Large intestine (tissue), 3 donors: ENCODE data around the gene PYCR2. TPM values are rescaled to one million over a fixed set of nuclear protein-coding genes. Genes with fewer than 3 reads are reported as not detected.

Source experiments
- DNase-seq, 2 donors: peaks; one replicate each; pipeline versions ENCODE4 v3.0.0 to v3.0.0-alpha.2; 2013
- H3K27ac ChIP-seq: one replicate; pipeline ENCODE4 v1.5.1; 2013; ENCODE audit warnings: low read length
- H3K27me3 ChIP-seq: 2 replicates; pipeline ENCODE4 v1.6.1; 2013; ENCODE audit warnings: low read length; ENCODE audit not compliant: control insufficient read depth, insufficient read depth
- H3K36me3 ChIP-seq: 2 replicates; pipeline ENCODE4 v1.6.1; 2013; ENCODE audit warnings: low read length; ENCODE audit not compliant: control insufficient read depth, insufficient read depth
- H3K4me1 ChIP-seq: one replicate; pipeline ENCODE4 v1.6.1; 2013; ENCODE audit warnings: low read length; ENCODE audit not compliant: control insufficient read depth, insufficient read depth
- H3K4me3 ChIP-seq: one replicate; pipeline ENCODE4 v1.5.1; 2013; ENCODE audit warnings: low read length
- H3K9me3 ChIP-seq: one replicate; pipeline ENCODE4 v1.6.1; 2013; ENCODE audit warnings: mild to moderate bottlenecking, low read depth, low read length, moderate library complexity; ENCODE audit not compliant: control insufficient read depth
- WGBS: methylation state at CpG from one replicate; pipeline ENCODE4 v1.1.5; 2013; ENCODE audit warnings: low lambda C conversion rate; ENCODE audit not compliant: insufficient coverage; 5-methylcytosine and 5-hydroxymethylcytosine counted together
- polyA plus RNA-seq: library from polyadenylated mRNA; unstranded; fragments of 120-200 nt; gene quantifications from one replicate; pipeline ENCODE4 v1.2.1, GENCODE V29; 2013

Gene PYCR2
- polyA plus RNA-seq, 1 donor: 43.0 TPM

DNA sequence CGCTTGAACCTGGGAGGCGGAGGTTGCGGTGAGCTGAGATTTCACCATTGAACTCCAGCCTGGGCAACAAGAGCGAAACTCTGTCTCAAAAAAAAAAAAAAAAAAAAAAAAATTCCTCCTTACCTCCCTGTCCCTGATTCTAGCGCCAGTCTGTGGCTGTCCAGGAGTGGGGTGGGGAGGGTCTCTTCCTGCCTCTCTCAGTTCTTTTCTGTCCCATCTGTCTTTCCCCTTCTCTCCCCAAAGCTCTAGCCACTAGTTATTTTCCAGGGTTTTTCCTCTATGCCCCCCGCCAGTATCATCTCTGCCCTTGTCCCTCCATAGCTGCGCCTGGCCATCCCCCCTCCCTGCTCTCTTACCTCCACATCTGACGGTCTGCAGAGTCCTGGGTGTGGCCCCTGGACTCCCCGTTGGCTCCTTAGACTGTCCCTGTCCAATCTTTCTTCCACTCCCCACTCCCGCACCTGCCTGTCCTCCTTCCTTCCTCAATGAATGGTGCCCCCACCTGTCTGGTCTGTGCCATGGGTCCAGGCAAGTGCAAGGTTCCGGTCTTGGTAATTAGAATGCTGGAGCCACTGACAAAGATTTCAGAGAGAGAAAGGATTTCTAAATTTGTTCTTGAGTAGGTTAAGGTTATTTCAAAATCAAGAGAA is 40.3 kb downstream of the PYCR2 start:
- H3K27ac ChIP-seq: peak overlapping the region; percentile 95
- no peaks in the 10 kb centered on the region for H3K27me3 ChIP-seq
- no peak for DNase-seq
- H3K4me1 ChIP-seq: peaks cover 35% of the 10 kb centered on the region
- H3K9me3 ChIP-seq: no peaks in the 10 kb centered on the region
- 100% methylated on average over 1 of the region's 11 CpGs for WGBS
- peak overlapping the region; percentile 94 for H3K4me3 ChIP-seq
- no peaks in the 10 kb centered on the region for H3K36me3 ChIP-seq

GRCh38 chr1:225882694-225883615 is 41.1 kb downstream of the PYCR2 start:
- peak in 1 of 2 donors; percentile 71 for DNase-seq
- no CpG with 5 or more reads among the region's 63 CpGs for whole genome bisulfite sequencing
- peaks cover 43% of the 10 kb centered on the region for H3K4me1 ChIP-seq

DNA sequence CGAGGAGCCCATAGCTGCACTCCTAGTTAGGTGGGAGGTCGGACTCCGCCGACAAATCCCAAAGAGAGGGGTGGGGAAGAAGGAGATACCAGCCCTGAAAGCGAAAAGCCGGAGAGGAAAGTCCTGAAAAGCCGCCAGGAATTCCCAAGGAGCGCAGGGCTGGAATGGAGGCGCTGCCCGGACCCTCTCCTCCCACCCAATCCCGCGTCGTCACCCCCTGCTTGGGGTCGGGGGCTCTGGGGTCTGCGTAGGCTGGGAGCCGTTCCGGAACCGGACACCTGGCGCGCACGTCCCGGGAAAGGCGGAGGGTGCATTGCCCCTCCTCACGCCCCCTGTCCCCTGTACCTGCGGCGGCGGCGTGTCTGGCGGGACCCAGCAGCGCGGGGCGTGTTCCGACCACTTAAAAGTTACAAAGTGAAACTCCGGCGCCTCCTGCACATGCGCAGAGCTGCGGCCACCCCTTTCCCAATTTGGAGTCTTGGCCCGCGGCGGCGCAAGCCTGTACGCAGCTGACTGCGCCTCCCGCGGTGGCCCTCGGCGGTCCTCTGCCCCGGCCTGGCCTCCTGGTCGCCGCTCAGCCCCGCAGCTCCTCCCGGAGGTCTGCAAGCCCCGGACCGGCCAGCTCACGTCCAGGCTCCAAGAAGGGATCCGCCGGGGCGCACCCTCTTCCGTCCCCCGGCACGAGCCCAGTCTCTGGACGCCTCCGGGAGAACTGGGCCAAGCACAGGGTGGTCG is 41.9 kb downstream of the PYCR2 start, which contains the start of gene TMEM63A:
TMEM63A (minus strand) TSS at position 422 of the 735 bp plus-strand sequence. CDS start 4,800 bp downstream, outside the sequence.
- peak; percentile 86 to 90 for DNase-seq
- Histone ChIP-seq H3K27ac (peak within 1 kb of the TSS; percentile 95), H3K27me3 (no peaks in the 10 kb centered on the region), H3K4me1 (peaks cover 51% of the 10 kb centered on the region), H3K36me3 (peaks cover 7% of the 10 kb centered on the region), H3K4me3 (peak within 1 kb of the TSS; percentile 94), H3K9me3 (no peaks in the 10 kb centered on the region)
- no CpG with 5 or more reads among the region's 64 CpGs for WGBS

More at GRCh38 chr1:225882694-225883615, 41.1 kb downstream of the PYCR2 start:
- Histone ChIP-seq H3K27me3 (no peaks in the 10 kb centered on the region), H3K27ac (peak overlapping the region; percentile 95), H3K36me3 (no peaks in the 10 kb centered on the region), H3K4me3 (peak overlapping the region; percentile 94), H3K9me3 (no peaks in the 10 kb centered on the region)

- H3K27me3 ChIP-seq: no peaks in the 10 kb centered on the region
- H3K27ac ChIP-seq: peak overlapping the region; percentile 95
- H3K9me3 ChIP-seq: no peaks in the 10 kb centered on the region
- peaks cover 12% of the 10 kb centered on the region for H3K36me3 ChIP-seq
- WGBS: no CpG with 5 or more reads among the region's 25 CpGs
- H3K4me3 ChIP-seq: peak overlapping the region; percentile 94
- H3K4me1 ChIP-seq: peaks cover 53% of the 10 kb centered on the region
- peak; percentile 62 to 88 for DNase-seq
These were observed 42.7 kb downstream of the PYCR2 start for GRCh38 chr1:225881081-225881958.

GRCh38 chr1:225880636-225881035 is 43.4 kb downstream of the PYCR2 start:
- Histone ChIP-seq H3K27ac (peak overlapping the region; percentile 95), H3K36me3 (peaks cover 15% of the 10 kb centered on the region), H3K4me3 (peak overlapping the region; percentile 94), H3K4me1 (peaks cover 60% of the 10 kb centered on the region), H3K9me3 (no peaks in the 10 kb centered on the region), H3K27me3 (no peaks in the 10 kb centered on the region)
- WGBS: no CpG with 5 or more reads among the region's 5 CpGs
- DNase-seq: peak in 1 of 2 donors; percentile 74

GRCh38 chr1:225880222-225880588 is 43.8 kb downstream of the PYCR2 start:
- H3K36me3 ChIP-seq: peaks cover 15% of the 10 kb centered on the region
- no peaks in the 10 kb centered on the region for H3K9me3 ChIP-seq
- no peaks in the 10 kb centered on the region for H3K27me3 ChIP-seq
- H3K4me3 ChIP-seq: peak overlapping the region; percentile 94
- H3K27ac ChIP-seq: peak overlapping the region; percentile 95
- DNase-seq: no peak
- peaks cover 63% of the 10 kb centered on the region for H3K4me1 ChIP-seq
- WGBS: no CpG with 5 or more reads among the region's 2 CpGs

DNA sequence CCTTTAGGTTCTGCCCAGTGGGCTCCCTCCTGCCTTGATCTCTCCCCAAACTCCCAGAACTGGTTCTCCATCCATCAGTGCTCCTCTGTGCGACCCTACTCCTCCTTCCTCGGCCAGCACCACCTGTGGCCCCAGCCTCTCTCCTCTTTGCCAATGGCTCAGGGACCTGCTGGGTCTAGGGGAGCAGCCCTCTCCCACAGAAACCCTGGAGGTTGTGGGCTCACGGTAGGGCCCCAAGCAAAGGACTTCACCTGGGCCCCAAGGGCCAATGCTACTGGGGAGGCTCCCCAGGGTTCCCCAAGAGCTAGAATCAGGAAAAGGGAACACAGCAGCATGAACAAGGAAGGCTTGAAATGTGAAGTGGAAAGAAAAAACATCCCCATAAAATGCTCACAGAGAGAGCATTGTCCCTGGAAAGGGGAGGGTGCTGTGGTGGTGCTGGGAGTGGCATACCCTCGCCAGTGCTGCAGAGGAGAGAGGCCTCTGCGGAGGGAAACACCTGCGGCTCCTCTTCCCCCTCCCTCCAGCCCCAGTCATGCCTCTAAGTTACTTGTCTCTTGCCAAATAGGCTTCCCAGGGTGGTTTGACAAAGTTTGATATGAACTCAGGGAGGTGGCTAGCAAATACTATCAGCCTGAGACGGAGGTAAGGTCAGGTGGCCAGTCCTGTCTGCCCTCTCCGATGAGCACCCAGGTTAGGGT is 44.4 kb downstream of the PYCR2 start:
- peak; percentile 80 to 90 for DNase-seq
- peak overlapping the region; percentile 94 for H3K4me3 ChIP-seq

DNA sequence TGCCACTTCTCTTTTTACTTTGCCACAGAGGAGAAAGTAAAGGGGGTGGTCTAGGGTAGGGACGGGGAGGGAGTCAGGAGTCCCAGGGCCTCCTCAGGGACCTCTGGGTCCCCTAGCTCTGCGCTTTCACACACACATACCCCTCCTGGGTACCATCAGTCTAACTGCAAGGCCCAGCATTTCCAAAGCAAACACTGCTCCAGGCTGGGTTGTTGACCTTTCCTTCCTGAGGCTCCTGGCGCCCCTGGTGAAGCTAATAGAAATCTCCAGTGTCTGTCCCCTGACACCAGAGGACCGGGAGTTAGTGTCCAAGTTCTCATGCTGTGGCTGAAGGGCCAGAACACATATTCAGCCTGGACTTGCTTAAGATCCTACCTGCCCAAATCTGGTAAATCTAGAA is 45.8 kb downstream of the PYCR2 start:
- H3K27me3 ChIP-seq: no peaks in the 10 kb centered on the region
- peak overlapping the region; percentile 95 for H3K27ac ChIP-seq
- WGBS: no CpG with 5 or more reads among the region's 4 CpGs
- H3K36me3 ChIP-seq: peaks cover 34% of the 10 kb centered on the region
- H3K4me1 ChIP-seq: peaks cover 63% of the 10 kb centered on the region
- H3K4me3 ChIP-seq: no peak overlapping the region
- H3K9me3 ChIP-seq: no peaks in the 10 kb centered on the region
- DNase-seq: peak in 1 of 2 donors; percentile 40

More for the DNA sequence above, 44.4 kb downstream of the PYCR2 start:
- H3K9me3 ChIP-seq: no peaks in the 10 kb centered on the region
- peak overlapping the region; percentile 95 for H3K27ac ChIP-seq
- H3K27me3 ChIP-seq: no peaks in the 10 kb centered on the region
- peaks cover 68% of the 10 kb centered on the region for H3K4me1 ChIP-seq
- peaks cover 20% of the 10 kb centered on the region for H3K36me3 ChIP-seq
- no CpG with 5 or more reads among the region's 8 CpGs for WGBS

DNA sequence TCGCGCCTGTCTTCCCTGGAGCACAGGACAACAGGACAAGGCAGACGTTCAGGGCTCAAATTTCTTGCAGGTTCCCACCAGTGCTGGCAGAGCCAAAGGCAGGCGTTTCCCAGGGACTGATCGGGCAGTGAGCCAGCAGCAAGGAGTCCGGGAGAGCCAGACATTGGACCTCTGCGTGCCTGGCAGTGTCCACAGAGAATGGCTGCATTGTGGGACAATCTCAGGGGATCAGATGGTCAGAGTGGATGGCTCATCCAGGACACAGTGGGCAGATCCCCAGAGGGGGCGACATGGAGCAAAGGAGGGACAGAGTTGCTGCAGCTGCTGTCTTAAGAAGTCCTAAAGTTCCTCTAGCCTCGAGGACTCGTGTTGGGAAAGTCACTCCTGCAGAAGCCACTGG is 46.5 kb downstream of the PYCR2 start:
- peaks cover 63% of the 10 kb centered on the region for H3K4me1 ChIP-seq
- peak overlapping the region; percentile 95 for H3K27ac ChIP-seq
- no peak overlapping the region for H3K4me3 ChIP-seq
- whole genome bisulfite sequencing: no CpG with 5 or more reads among the region's 10 CpGs
- H3K36me3 ChIP-seq: peaks cover 39% of the 10 kb centered on the region
- H3K9me3 ChIP-seq: no peaks in the 10 kb centered on the region
- peak in 1 of 2 donors; percentile 58 for DNase-seq
- no peaks in the 10 kb centered on the region for H3K27me3 ChIP-seq
